Measurements from ENCODE around the gene CPAMD8. TPM values are rescaled to one million over a fixed set of nuclear protein-coding genes. Genes with fewer than 3 reads are reported as not detected.

The CPAMD8 gene
- total RNA-seq, 1 donor from 2014 or later = 5.3 TPM

- no peak for DNase-seq (ENCODE audit: low read depth)
- H3K36me3 ChIP-seq (ENCODE audit: control insufficient read depth, insufficient read depth, low read length) = no peaks in the 10 kb centered on the region
- H3K27me3 ChIP-seq (ENCODE audit: control insufficient read depth, insufficient read depth, low read length) = no peaks in the 10 kb centered on the region
- H3K4me3 ChIP-seq (ENCODE audit: low read depth, low read length) = no peak overlapping the region
- TF ChIP-seq CTCF (IDR thresholded peaks at IDR 0.05; ENCODE audit: insufficient read depth, low read length, poor library complexity, severe bottlenecking) = no peak
Observed at GRCh38 chr19:16928916-16929315, 97.7 kb downstream of the CPAMD8 start.

GRCh38 chr19:16928351-16928750, 98.3 kb downstream of the CPAMD8 start:
- H3K4me3 ChIP-seq (ENCODE audit: low read depth, low read length) = no peak overlapping the region
- DNase-seq (ENCODE audit: low read depth) = no peak
- H3K27me3 ChIP-seq (ENCODE audit: control insufficient read depth, insufficient read depth, low read length) = no peaks in the 10 kb centered on the region
- TF ChIP-seq CTCF (IDR thresholded peaks at IDR 0.05; ENCODE audit: insufficient read depth, low read length, poor library complexity, severe bottlenecking) = no peak
- H3K36me3 ChIP-seq (ENCODE audit: control insufficient read depth, insufficient read depth, low read length) = no peaks in the 10 kb centered on the region

- Histone ChIP-seq H3K36me3 (ENCODE audit: control insufficient read depth, insufficient read depth, low read length) (no peaks in the 10 kb centered on the region), H3K4me3 (ENCODE audit: low read depth, low read length) (no peak overlapping the region), H3K27me3 (ENCODE audit: control insufficient read depth, insufficient read depth, low read length) (no peaks in the 10 kb centered on the region)
- TF ChIP-seq CTCF (IDR thresholded peaks at IDR 0.05; ENCODE audit: insufficient read depth, low read length, poor library complexity, severe bottlenecking) = no peak
- DNase-seq (ENCODE audit: low read depth) = no peak
Observed at GRCh38 chr19:16927883-16928282, 98.7 kb downstream of the CPAMD8 start.

GRCh38 chr19:16922949-16923348, 103.7 kb downstream of the CPAMD8 start:
- Histone ChIP-seq H3K4me3 (ENCODE audit: low read depth, low read length) (no peak overlapping the region), H3K27me3 (ENCODE audit: control insufficient read depth, insufficient read depth, low read length) (no peaks in the 10 kb centered on the region)
- no peak for TF ChIP-seq CTCF (IDR thresholded peaks at IDR 0.05; ENCODE audit: insufficient read depth, low read length, poor library complexity, severe bottlenecking)

GRCh38 chr19:16922592-16922934, 104.0 kb downstream of the CPAMD8 start:
- DNase-seq (ENCODE audit: low read depth) = no peak
- Histone ChIP-seq H3K4me3 (ENCODE audit: low read depth, low read length) (no peak overlapping the region), H3K36me3 (ENCODE audit: control insufficient read depth, insufficient read depth, low read length) (no peaks in the 10 kb centered on the region), H3K27me3 (ENCODE audit: control insufficient read depth, insufficient read depth, low read length) (no peaks in the 10 kb centered on the region)
- TF ChIP-seq CTCF (IDR thresholded peaks at IDR 0.05; ENCODE audit: insufficient read depth, low read length, poor library complexity, severe bottlenecking) = no peak

More at GRCh38 chr19:16922949-16923348, 103.7 kb downstream of the CPAMD8 start:
- DNase-seq (ENCODE audit: low read depth) = no peak
- H3K36me3 ChIP-seq (ENCODE audit: control insufficient read depth, insufficient read depth, low read length) = no peaks in the 10 kb centered on the region

- Histone ChIP-seq H3K36me3 (ENCODE audit: control insufficient read depth, insufficient read depth, low read length) (no peaks in the 10 kb centered on the region), H3K4me3 (ENCODE audit: low read depth, low read length) (no peak overlapping the region), H3K27me3 (ENCODE audit: control insufficient read depth, insufficient read depth, low read length) (no peaks in the 10 kb centered on the region)
- no peak for TF ChIP-seq CTCF (IDR thresholded peaks at IDR 0.05; ENCODE audit: insufficient read depth, low read length, poor library complexity, severe bottlenecking)
- DNase-seq (ENCODE audit: low read depth) = no peak
Observed at GRCh38 chr19:16921766-16922591, 104.6 kb downstream of the CPAMD8 start.

All from kidney epithelial cell (primary cell).